ENCODE measurements around the gene GDAP1L1. TPM values are rescaled to one million over a fixed set of nuclear protein-coding genes. Genes with fewer than 3 reads are reported as not detected.

The GDAP1L1 gene
- total and polyA plus RNA-seq, 2 donors (not counting 3 experiments of a cell fraction or from before 2014, with no cell fraction given) = not detected

DNA sequence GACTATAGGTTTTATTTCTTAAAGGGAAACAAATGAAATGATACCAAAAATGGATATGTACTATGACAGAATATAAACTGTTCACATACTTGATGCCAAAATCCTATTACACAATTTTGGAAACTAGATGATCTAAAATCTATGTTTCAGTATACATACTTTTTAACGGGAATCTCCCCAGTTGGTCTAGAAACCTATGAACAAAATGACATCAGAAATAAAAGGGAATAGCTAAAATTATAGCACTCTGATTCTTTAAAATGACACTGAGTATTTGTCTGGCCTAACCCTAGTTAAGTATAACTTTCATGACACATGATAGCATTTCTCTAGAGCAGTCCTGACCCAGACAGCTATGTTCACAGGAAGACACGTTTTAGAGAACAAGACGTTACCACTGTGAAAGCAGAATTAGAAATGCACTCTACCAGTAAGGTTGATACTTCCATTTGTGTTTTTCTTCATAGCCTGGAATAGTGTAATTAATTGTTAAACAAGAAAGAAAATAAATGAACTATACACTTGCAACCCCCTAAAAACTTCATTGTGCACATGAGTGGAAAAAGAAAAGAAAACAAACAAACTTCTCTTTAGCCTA is 39.9 kb upstream of the GDAP1L1 start:
- intact Hi-C loops (cut with micrococcal nuclease) = no loop called here
- CTCF ChIA-PET = no interaction called here
- no peak for FAIRE-seq
- Histone ChIP-seq H3K79me2 (ENCODE audit: control insufficient read depth, insufficient read depth, low read length) (peaks cover 59% of the 10 kb centered on the region), H3K9ac (replicated peaks; ENCODE audit: extremely low read depth, insufficient read depth, low read length) (no peak overlapping the region), H3K4me3 (replicated peaks in 1 of 3; ENCODE audit: insufficient read depth in 1 of 3, low read depth in 1 of 3, low read length in 3 of 3) (no peak overlapping the region), H3K36me3 (ENCODE audit: control insufficient read depth in 2 of 2, extremely low read depth in 1 of 2, insufficient read depth in 2 of 2, low read length in 2 of 2) (peaks cover 0 to 13% of the 10 kb centered on the region in 2 experiments), H3K9me3 (replicated peaks; ENCODE audit: control insufficient read depth, insufficient read depth, low read length) (no peaks in the 10 kb centered on the region), H3K27me3 (ENCODE audit: control insufficient read depth in 2 of 2, insufficient read depth in 2 of 2, low read length in 2 of 2) (no peaks in the 10 kb centered on the region), H3K9me1 (replicated peaks; ENCODE audit: control insufficient read depth, extremely low read depth, insufficient read depth, low read length) (no peaks in the 10 kb centered on the region), H3K4me2 (ENCODE audit: insufficient read depth, low read length) (no peak overlapping the region), H3K4me1 (ENCODE audit: control insufficient read depth, extremely low read depth, insufficient read depth, low read length) (peaks cover 40% of the 10 kb centered on the region), H2AFZ (ENCODE audit: low read depth, low read length) (no peak overlapping the region), H3K27ac (ENCODE audit: insufficient read depth, low read depth, low read length) (no peak overlapping the region), H4K20me1 (replicated peaks; ENCODE audit: control insufficient read depth, extremely low read depth, insufficient read depth, low read length) (peaks cover 4% of the 10 kb centered on the region)
- dilution Hi-C loops (cut with MboI; ENCODE audit: extremely low pct_ligation_motif_present, low sequenced_read_pairs) = no loop called here
- POLR2A ChIA-PET = no interaction called here
- no peak for DNase-seq (ENCODE audit: low read depth, low spot score)
- BruUV-seq (replicated peaks) = no TSS peak
- TF ChIP-seq, protein P1, sequence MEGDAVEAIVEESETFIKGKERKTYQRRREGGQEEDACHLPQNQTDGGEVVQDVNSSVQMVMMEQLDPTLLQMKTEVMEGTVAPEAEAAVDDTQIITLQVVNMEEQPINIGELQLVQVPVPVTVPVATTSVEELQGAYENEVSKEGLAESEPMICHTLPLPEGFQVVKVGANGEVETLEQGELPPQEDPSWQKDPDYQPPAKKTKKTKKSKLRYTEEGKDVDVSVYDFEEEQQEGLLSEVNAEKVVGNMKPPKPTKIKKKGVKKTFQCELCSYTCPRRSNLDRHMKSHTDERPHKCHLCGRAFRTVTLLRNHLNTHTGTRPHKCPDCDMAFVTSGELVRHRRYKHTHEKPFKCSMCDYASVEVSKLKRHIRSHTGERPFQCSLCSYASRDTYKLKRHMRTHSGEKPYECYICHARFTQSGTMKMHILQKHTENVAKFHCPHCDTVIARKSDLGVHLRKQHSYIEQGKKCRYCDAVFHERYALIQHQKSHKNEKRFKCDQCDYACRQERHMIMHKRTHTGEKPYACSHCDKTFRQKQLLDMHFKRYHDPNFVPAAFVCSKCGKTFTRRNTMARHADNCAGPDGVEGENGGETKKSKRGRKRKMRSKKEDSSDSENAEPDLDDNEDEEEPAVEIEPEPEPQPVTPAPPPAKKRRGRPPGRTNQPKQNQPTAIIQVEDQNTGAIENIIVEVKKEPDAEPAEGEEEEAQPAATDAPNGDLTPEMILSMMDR (IDR thresholded peaks at IDR 0.05; ENCODE audit: extremely low read depth in 1 of 2, insufficient read depth in 1 of 2, low read depth in 1 of 2, low read length in 2 of 2) = no peak
- TF ChIP-seq EZH2 (IDR thresholded peaks at IDR 0.05; ENCODE audit: borderline replicate concordance, low read depth, low read length, severe bottlenecking) = no peak
- no peak for TF ChIP-seq POLR2AphosphoS5 (IDR thresholded peaks at IDR 0.05; ENCODE audit: insufficient read depth, low read depth, low read length)
- TF ChIP-seq, protein P2, sequence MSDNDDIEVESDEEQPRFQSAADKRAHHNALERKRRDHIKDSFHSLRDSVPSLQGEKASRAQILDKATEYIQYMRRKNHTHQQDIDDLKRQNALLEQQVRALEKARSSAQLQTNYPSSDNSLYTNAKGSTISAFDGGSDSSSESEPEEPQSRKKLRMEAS (IDR thresholded peaks at IDR 0.05; ENCODE audit: insufficient read depth, insufficient read length) = no peak
- TF ChIP-seq JUN (IDR thresholded peaks at IDR 0.05; ENCODE audit: borderline replicate concordance, insufficient read depth, insufficient read length, low read depth) = no peak
- TF ChIP-seq GATA2 (IDR thresholded peaks at IDR 0.05; ENCODE audit: insufficient read depth, insufficient read length, low read depth, low read length) = no peak
- no peak for TF ChIP-seq POLR2A (IDR thresholded peaks at IDR 0.05; ENCODE audit: low read depth, low read length)
- no peak for TF ChIP-seq FOS (IDR thresholded peaks at IDR 0.05; ENCODE audit: borderline replicate concordance, insufficient read depth, low read length)
- TF ChIP-seq MYC (IDR thresholded peaks at IDR 0.05; ENCODE audit: low read depth, low read length) = no peak
